Neural cell (in vitro differentiated cells): ENCODE data around the gene CNIH3. TPM values are rescaled to one million over a fixed set of nuclear protein-coding genes. Genes with fewer than 3 reads are reported as not detected.

Experiments used
- H2AFZ ChIP-seq: fragments of 200-600, 300-800 bp; sonication (generic), shearing (Covaris generic); 2 replicates; pipeline ENCODE4 v1.6.0; 2014; ENCODE audit warnings: low read depth, mild to moderate bottlenecking, antibody characterized with exemption, low read length, moderate library complexity
- H3F3A ChIP-seq: fragments of 200-600 bp; shearing (Covaris generic); 2 replicates; pipeline ENCODE4 v1.6.1; 2016; ENCODE audit warnings: mild to moderate bottlenecking, moderate library complexity, mixed read lengths, antibody characterized with exemption, low read length; ENCODE audit not compliant: insufficient read depth, poor library complexity, severe bottlenecking
- H3K27ac ChIP-seq: fragments of 200-600, 300-800 bp; sonication (generic), shearing (Covaris generic); 2 replicates; pipeline ENCODE4 v1.5.1; 2014; ENCODE audit warnings: mild to moderate bottlenecking, low read length, moderate library complexity
- H3K27me3 ChIP-seq: fragments of 300-800, 200-600 bp; sonication (generic), shearing (Covaris generic); 2 replicates; pipeline ENCODE4 v1.6.0; 2014; ENCODE audit warnings: mild to moderate bottlenecking, low read depth, low read length, moderate library complexity; ENCODE audit not compliant: insufficient read depth
- H3K36me3 ChIP-seq: fragments of 300-800, 200-600 bp; sonication (generic), shearing (Covaris generic); 2 replicates; pipeline ENCODE4 v1.5.1; 2014; ENCODE audit warnings: mild to moderate bottlenecking, antibody characterized with exemption, low read length, moderate library complexity; ENCODE audit not compliant: insufficient read depth
- H3K4me2 ChIP-seq: fragments of 300-800, 200-600 bp; sonication (generic), shearing (Covaris generic); 2 replicates; pipeline ENCODE4 v1.6.0; 2014; ENCODE audit warnings: mild to moderate bottlenecking, low read length
- H3K4me3 ChIP-seq: fragments of 300-800, 200-600 bp; sonication (generic), shearing (Covaris generic); 2 replicates; pipeline ENCODE4 v1.5.1; 2014; ENCODE audit warnings: mild to moderate bottlenecking, low read length, moderate library complexity
- H3K79me2 ChIP-seq: fragments of 200-600 bp; shearing (Covaris generic); replicated peaks from 2 replicates; pipeline ENCODE4 v1.6.0; 2014; ENCODE audit warnings: mild to moderate bottlenecking, low read length, moderate library complexity; ENCODE audit not compliant: insufficient read depth
- H3K9ac ChIP-seq: fragments of 300-800, 200-600 bp; sonication (generic), shearing (Covaris generic); 2 replicates; pipeline ENCODE4 v1.6.1; 2016; ENCODE audit warnings: mild to moderate bottlenecking, low read length, mixed read lengths
- H3K9me2 ChIP-seq: fragments of 200-600 bp; shearing (Covaris generic); 2 replicates; pipeline ENCODE4 v1.6.1; 2016; ENCODE audit warnings: mild to moderate bottlenecking, low read length, mixed read lengths; ENCODE audit not compliant: insufficient read depth
- H3K9me3 ChIP-seq: fragments of 200-600, 300-800 bp; sonication (generic), shearing (Covaris generic); 2 replicates; pipeline ENCODE4 v1.6.1; 2016; ENCODE audit warnings: mild to moderate bottlenecking, mixed run types, low read length, moderate library complexity, mixed read lengths
- H4K20me1 ChIP-seq: fragments of 200-600 bp; shearing (Covaris generic); 2 replicates; pipeline ENCODE4 v1.6.1; 2016; ENCODE audit warnings: mild to moderate bottlenecking, mixed run types; ENCODE audit not compliant: insufficient read depth
- EP300 ChIP-seq: fragments of 450-650 bp; conservative IDR thresholded peaks from 2 replicates; pipeline ENCODE4 v1.6.1; 2014; ENCODE audit warnings: antibody characterized with exemption, mild to moderate bottlenecking, moderate library complexity; ENCODE audit not compliant: poor library complexity, severe bottlenecking
- EZH2 ChIP-seq: fragments of 200-600, 300-800 bp; shearing (Covaris generic), sonication (generic); IDR thresholded peaks from 2 replicates; pipeline ENCODE4 v1.6.1; 2014; ENCODE audit warnings: antibody characterized with exemption, low read length, borderline replicate concordance, mild to moderate bottlenecking; ENCODE audit not compliant: insufficient read depth, poor library complexity, severe bottlenecking
- MXI1 ChIP-seq: fragments of 450-650 bp; conservative IDR thresholded peaks from 2 replicates; pipeline ENCODE4 v1.6.1; 2014; ENCODE audit warnings: antibody characterized with exemption, mild to moderate bottlenecking; ENCODE audit not compliant: poor library complexity, severe bottlenecking
- POLR2AphosphoS5 ChIP-seq: IDR thresholded peaks from 2 replicates; pipeline ENCODE4 v1.6.1; 2012
- RAD21 ChIP-seq: fragments of 450-650 bp; conservative IDR thresholded peaks from 2 replicates; pipeline ENCODE4 v1.6.1; 2014; ENCODE audit warnings: antibody characterized with exemption, mild to moderate bottlenecking, moderate library complexity
- SMC3 ChIP-seq: fragments of 450-650 bp; conservative IDR thresholded peaks from 2 replicates; pipeline ENCODE4 v1.6.1; 2014; ENCODE audit warnings: antibody characterized with exemption, mild to moderate bottlenecking, moderate library complexity; ENCODE audit not compliant: poor library complexity
- TAF1 ChIP-seq: IDR thresholded peaks from 2 replicates; pipeline ENCODE4 v1.6.1; 2012; ENCODE audit warnings: low read depth
- polyA plus RNA-seq: library from polyadenylated mRNA; depleted of rRNA; stranded (reverse); fragments of >200 nt; gene quantifications from 2 replicates; pipeline ENCODE4 v1.2.3, GENCODE V29; 2014
- TF ChIP-seq, protein P1 (sequence below): fragments of 450-650 bp; IDR thresholded peaks from 2 replicates; pipeline ENCODE4 v1.5.1; 2014; ENCODE audit warnings: antibody characterized with exemption, mild to moderate bottlenecking, moderate library complexity; ENCODE audit not compliant: poor library complexity, severe bottlenecking
- TF ChIP-seq, protein P2 (sequence below): IDR thresholded peaks from 2 replicates; pipeline ENCODE4 v1.6.1; 2012; ENCODE audit warnings: borderline replicate concordance

The CNIH3 gene
- polyA plus RNA-seq, 1 donor from 2014 or later: 9.3 TPM

GRCh38 chr1:224696021-224696420 is 79.9 kb downstream of the CNIH3 start:
- Histone ChIP-seq H3K79me2 (no peaks in the 10 kb centered on the region), H3K4me2 (no peak overlapping the region), H3K36me3 (no peaks in the 10 kb centered on the region), H2AFZ (no peak overlapping the region), H3K27ac (no peak overlapping the region), H3K9me2 (no peaks in the 10 kb centered on the region), H4K20me1 (no peaks in the 10 kb centered on the region), H3K9ac (no peak overlapping the region), H3K9me3 (no peaks in the 10 kb centered on the region), H3F3A (no peaks in the 10 kb centered on the region), H3K4me3 (no peak overlapping the region), H3K27me3 (no peaks in the 10 kb centered on the region)
- TF ChIP-seq POLR2AphosphoS5 (no peak), EP300 (no peak), TAF1 (no peak), EZH2 (no peak), RAD21 (no peak), MXI1 (no peak), SMC3 (no peak)
- TF ChIP-seq, protein P1, sequence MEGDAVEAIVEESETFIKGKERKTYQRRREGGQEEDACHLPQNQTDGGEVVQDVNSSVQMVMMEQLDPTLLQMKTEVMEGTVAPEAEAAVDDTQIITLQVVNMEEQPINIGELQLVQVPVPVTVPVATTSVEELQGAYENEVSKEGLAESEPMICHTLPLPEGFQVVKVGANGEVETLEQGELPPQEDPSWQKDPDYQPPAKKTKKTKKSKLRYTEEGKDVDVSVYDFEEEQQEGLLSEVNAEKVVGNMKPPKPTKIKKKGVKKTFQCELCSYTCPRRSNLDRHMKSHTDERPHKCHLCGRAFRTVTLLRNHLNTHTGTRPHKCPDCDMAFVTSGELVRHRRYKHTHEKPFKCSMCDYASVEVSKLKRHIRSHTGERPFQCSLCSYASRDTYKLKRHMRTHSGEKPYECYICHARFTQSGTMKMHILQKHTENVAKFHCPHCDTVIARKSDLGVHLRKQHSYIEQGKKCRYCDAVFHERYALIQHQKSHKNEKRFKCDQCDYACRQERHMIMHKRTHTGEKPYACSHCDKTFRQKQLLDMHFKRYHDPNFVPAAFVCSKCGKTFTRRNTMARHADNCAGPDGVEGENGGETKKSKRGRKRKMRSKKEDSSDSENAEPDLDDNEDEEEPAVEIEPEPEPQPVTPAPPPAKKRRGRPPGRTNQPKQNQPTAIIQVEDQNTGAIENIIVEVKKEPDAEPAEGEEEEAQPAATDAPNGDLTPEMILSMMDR: no peak
- TF ChIP-seq, protein P2, sequence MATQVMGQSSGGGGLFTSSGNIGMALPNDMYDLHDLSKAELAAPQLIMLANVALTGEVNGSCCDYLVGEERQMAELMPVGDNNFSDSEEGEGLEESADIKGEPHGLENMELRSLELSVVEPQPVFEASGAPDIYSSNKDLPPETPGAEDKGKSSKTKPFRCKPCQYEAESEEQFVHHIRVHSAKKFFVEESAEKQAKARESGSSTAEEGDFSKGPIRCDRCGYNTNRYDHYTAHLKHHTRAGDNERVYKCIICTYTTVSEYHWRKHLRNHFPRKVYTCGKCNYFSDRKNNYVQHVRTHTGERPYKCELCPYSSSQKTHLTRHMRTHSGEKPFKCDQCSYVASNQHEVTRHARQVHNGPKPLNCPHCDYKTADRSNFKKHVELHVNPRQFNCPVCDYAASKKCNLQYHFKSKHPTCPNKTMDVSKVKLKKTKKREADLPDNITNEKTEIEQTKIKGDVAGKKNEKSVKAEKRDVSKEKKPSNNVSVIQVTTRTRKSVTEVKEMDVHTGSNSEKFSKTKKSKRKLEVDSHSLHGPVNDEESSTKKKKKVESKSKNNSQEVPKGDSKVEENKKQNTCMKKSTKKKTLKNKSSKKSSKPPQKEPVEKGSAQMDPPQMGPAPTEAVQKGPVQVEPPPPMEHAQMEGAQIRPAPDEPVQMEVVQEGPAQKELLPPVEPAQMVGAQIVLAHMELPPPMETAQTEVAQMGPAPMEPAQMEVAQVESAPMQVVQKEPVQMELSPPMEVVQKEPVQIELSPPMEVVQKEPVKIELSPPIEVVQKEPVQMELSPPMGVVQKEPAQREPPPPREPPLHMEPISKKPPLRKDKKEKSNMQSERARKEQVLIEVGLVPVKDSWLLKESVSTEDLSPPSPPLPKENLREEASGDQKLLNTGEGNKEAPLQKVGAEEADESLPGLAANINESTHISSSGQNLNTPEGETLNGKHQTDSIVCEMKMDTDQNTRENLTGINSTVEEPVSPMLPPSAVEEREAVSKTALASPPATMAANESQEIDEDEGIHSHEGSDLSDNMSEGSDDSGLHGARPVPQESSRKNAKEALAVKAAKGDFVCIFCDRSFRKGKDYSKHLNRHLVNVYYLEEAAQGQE: no peak

- TF ChIP-seq TAF1 (no peak), POLR2AphosphoS5 (no peak), SMC3 (no peak), EZH2 (no peak), RAD21 (no peak)
- Histone ChIP-seq H3K9me3 (no peaks in the 10 kb centered on the region), H3K79me2 (no peaks in the 10 kb centered on the region), H3K4me2 (no peak overlapping the region), H3K4me3 (no peak overlapping the region), H3K9ac (no peak overlapping the region), H3K27me3 (no peaks in the 10 kb centered on the region), H3K27ac (no peak overlapping the region), H2AFZ (no peak overlapping the region), H3K9me2 (no peaks in the 10 kb centered on the region), H3F3A (no peaks in the 10 kb centered on the region), H3K36me3 (no peaks in the 10 kb centered on the region), H4K20me1 (no peaks in the 10 kb centered on the region)
Observed at GRCh38 chr1:224696891-224697765, 81.0 kb downstream of the CNIH3 start.
